ENCODE measurements around the gene NKX3-2. TPM values are rescaled to one million over a fixed set of nuclear protein-coding genes. Genes with fewer than 3 reads are reported as not detected.

The NKX3-2 gene
- total and polyA plus RNA-seq, 2 of the 8 experiments (the other 6 are each of a cell fraction or from before 2014, with no cell fraction given), result 0.13 TPM; not detected in 1

- Histone ChIP-seq H2BK20ac (ENCODE audit: low read length) (no peak overlapping the region), H3K27ac (ENCODE audit: low read depth, low read length) (no peak overlapping the region), H2AK5ac (ENCODE audit: low read depth, low read length) (no peak overlapping the region; the same call in 1 of the 2 replicates), H4K91ac (replicated peaks; ENCODE audit: insufficient read length, low read length) (no peak overlapping the region), H4K8ac (ENCODE audit: extremely low read depth, insufficient read depth, low read length) (no peak overlapping the region; the same call in 1 of the 2 replicates), H2BK12ac (ENCODE audit: low read depth, low read length) (peak overlapping the region; percentile 65; the same call in 1 of the 2 replicates), H3K14ac (ENCODE audit: insufficient read length) (no peak overlapping the region), H3K4ac (replicated peaks; ENCODE audit: insufficient read length, low read depth, low read length) (no peak overlapping the region), H3K9ac (replicated peaks in 1 of 4; ENCODE audit: extremely low read depth in 1 of 4, low read depth in 3 of 4, low read length in 3 of 4) (no peak overlapping the region), H4K5ac (ENCODE audit: insufficient read length, low read depth, low read length) (no peak overlapping the region), H2BK15ac (ENCODE audit: low read length) (peak overlapping the region; percentile 98; the same call in 1 of the 2 replicates), H3K79me2 (ENCODE audit: control insufficient read depth in 1 of 2, insufficient read depth in 2 of 2, low read length in 2 of 2) (no peaks in the 10 kb centered on the region), H2BK120ac (replicated peaks; ENCODE audit: low read depth, low read length) (no peak overlapping the region), H2BK5ac (ENCODE audit: low read depth, low read length) (no peak overlapping the region), H3K79me1 (ENCODE audit: low read depth, low read length) (no peaks in the 10 kb centered on the region), H3K36me3 (ENCODE audit: control insufficient read depth in 2 of 4, insufficient read depth in 4 of 4, low read length in 3 of 4) (no peaks in the 10 kb centered on the region), H3K4me3 (ENCODE audit: extremely low read depth in 1 of 4, insufficient read depth in 2 of 4, low read depth in 3 of 4, low read length in 4 of 4) (peak overlapping the region in 1 of 4 experiments; percentile 34; a peak in 2 of 8 replicates), H3K9me3 (ENCODE audit: insufficient read depth in 2 of 2, low read depth in 1 of 2, low read length in 1 of 2) (peaks cover 0 to 3% of the 10 kb centered on the region in 2 experiments; a peak in 2 of 4 replicates), H3K56ac (replicated peaks; ENCODE audit: insufficient read length, low read depth, low read length) (no peak overlapping the region), H3K23ac (ENCODE audit: insufficient read length) (no peak overlapping the region), H3K23me2 (ENCODE audit: low read depth, low read length) (peaks cover 4% of the 10 kb centered on the region), H3K27me3 (replicated peaks in 1 of 4; ENCODE audit: control insufficient read depth in 3 of 4, extremely low read depth in 1 of 4, insufficient read depth in 3 of 4, low read length in 3 of 4) (peaks cover 87 to 100% (median 98%) of the 10 kb centered on the region in 4 experiments), H2AFZ (ENCODE audit: low read length) (no peak overlapping the region), H4K20me1 (replicated peaks in 1 of 2; ENCODE audit: control insufficient read depth in 1 of 2, insufficient read depth in 2 of 2, low read length in 2 of 2) (peaks cover 10 to 40% of the 10 kb centered on the region in 2 experiments), H3K4me1 (replicated peaks in 1 of 4; ENCODE audit: control insufficient read depth in 3 of 4, insufficient read depth in 4 of 4, low read length in 3 of 4) (peaks cover 12 to 40% (median 15%) of the 10 kb centered on the region in 4 experiments), H3K18ac (ENCODE audit: extremely low read depth, low read length) (peak overlapping the region; percentile 26; the same call in 1 of the 2 replicates), H3K4me2 (ENCODE audit: insufficient read depth in 1 of 2, low read depth in 2 of 2, low read length in 2 of 2) (peak overlapping the region; percentile 33 to 52; a peak in 3 of 4 replicates)
- WGBS, 2 experiments (ENCODE audit: extremely low coverage in 1 of 2, insufficient coverage in 1 of 2, insufficient read length in 1 of 2, insufficient replicate concordance in 2 of 2, low coverage in 1 of 2, low lambda C conversion rate in 2 of 2, missing lambda C conversion rate in 1 of 2), result 4% methylated on average over 30 of the region's 32 CpGs; no CpG with 5 or more reads in 1 of the 2 experiments
- POLR2A ChIA-PET (ENCODE audit: partially characterized antibody), result interaction anchor here (0.9 to 1.8 kb wide), 6 partner anchors 8 to 51 kb away, joined by 3 to 6 read pairs (median 3); partner anchors contain the start of gene NKX3-2
- DNase-seq (ENCODE audit: low read depth in 1 of 2, low spot score in 2 of 2), result peak in 1 of 2 experiments; percentile 62
- CTCF ChIA-PET (ENCODE audit: partially characterized antibody), result interaction anchor here (0.6 to 5.8 kb wide), 10 partner anchors 8 to 508 kb away, joined by 3 to 35 read pairs (median 4); partner anchors contain the start of gene NKX3-2
- no peak for FAIRE-seq
- TF ChIP-seq EZH2 (IDR thresholded peaks at IDR 0.05; ENCODE audit: low read depth, low read length, severe bottlenecking) (peak; percentile 89), TAF1 (IDR thresholded peaks at IDR 0.05; ENCODE audit: low read depth, low read length) (no peak), CBX8 (IDR thresholded peaks at IDR 0.05; ENCODE audit: borderline replicate concordance, low read depth, low read length) (peak; percentile 53; the same call in 1 of the 2 replicates), HDAC2 (IDR thresholded peaks at IDR 0.05; ENCODE audit: borderline replicate concordance in 1 of 2, low read depth in 2 of 2, low read length in 2 of 2) (no peak), CEBPB (IDR thresholded peaks at IDR 0.05; ENCODE audit: low read depth, low read length) (peak; percentile 91), HDAC6 (IDR thresholded peaks at IDR 0.05; ENCODE audit: low read depth, low read length) (no peak), SUZ12 (IDR thresholded peaks at IDR 0.05; ENCODE audit: low read length) (peak; percentile 85; the same call in 1 of the 2 replicates), SIN3A (conservative IDR thresholded peaks at IDR 0.05 in 1 of 2, IDR thresholded peaks at IDR 0.05 in 1 of 2; ENCODE audit: low read depth in 1 of 2, low read length in 2 of 2) (0 out of 4 replicates have a peak, but pooled peaks of 1 of the 2 experiments have one; percentile 8)
These were observed 9.8 kb downstream of the NKX3-2 start for GRCh38 chr4:13534344-13535063.

All from H1 (cell line).